ENCODE measurements around the gene OTP. TPM values are rescaled to one million over a fixed set of nuclear protein-coding genes. Genes with fewer than 3 reads are reported as not detected.

The OTP gene
- total and polyA plus RNA-seq, 2 experiments from 2014 or later = not detected

DNA sequence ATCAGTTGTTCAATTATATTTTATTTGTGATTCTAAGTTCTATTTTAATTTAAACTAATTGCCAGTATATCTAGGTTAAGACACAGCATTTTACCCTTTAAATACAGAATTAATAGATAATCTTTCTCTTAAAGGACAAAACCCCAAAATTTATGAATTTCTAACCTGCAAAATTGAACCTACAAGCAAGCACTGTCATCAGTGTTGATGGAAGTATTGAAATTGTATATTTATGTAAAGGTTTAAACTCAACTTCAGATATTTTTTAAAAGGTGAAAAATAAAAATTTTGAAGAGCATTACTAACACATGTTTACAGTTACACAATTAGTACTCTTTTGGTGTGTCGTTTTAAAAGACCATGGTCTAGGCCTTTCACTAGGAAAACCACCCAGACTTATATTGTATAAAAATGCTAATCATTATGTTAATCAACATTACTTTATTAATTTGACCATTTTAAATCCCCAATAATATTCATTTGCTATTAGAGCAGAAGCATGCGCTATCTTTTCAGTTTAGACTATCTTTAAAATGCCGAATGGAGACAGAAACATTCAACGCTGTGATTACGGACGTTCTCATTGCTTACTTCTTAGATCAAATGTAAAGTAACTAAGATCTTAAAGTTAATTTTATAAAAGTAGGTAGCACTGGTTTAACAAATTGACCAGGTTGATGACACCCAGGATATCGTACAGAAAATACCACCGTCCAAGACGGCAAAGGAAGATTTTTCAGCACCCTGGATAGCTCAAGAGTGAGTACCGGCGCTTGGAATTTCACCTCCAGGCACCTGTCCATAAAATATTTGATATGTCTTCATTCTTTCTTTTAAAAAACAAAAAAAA, 3.2 kb downstream of the OTP start:
- no peaks in the 10 kb centered on the region for H3K36me3 ChIP-seq
- no peak overlapping the region for H3K4me3 ChIP-seq
- TF ChIP-seq, protein P1, sequence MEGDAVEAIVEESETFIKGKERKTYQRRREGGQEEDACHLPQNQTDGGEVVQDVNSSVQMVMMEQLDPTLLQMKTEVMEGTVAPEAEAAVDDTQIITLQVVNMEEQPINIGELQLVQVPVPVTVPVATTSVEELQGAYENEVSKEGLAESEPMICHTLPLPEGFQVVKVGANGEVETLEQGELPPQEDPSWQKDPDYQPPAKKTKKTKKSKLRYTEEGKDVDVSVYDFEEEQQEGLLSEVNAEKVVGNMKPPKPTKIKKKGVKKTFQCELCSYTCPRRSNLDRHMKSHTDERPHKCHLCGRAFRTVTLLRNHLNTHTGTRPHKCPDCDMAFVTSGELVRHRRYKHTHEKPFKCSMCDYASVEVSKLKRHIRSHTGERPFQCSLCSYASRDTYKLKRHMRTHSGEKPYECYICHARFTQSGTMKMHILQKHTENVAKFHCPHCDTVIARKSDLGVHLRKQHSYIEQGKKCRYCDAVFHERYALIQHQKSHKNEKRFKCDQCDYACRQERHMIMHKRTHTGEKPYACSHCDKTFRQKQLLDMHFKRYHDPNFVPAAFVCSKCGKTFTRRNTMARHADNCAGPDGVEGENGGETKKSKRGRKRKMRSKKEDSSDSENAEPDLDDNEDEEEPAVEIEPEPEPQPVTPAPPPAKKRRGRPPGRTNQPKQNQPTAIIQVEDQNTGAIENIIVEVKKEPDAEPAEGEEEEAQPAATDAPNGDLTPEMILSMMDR (IDR thresholded peaks at IDR 0.05; ENCODE audit: low read depth, low read length) = no peak
- DNase-seq (ENCODE audit: low read depth in 1 of 2, low spot score in 1 of 2) = peak in 1 of 2 donors; percentile 69
- peaks cover 8% of the 10 kb centered on the region for H3K4me1 ChIP-seq (ENCODE audit: low read depth)
- H3K9me3 ChIP-seq (ENCODE audit: low read depth) = no peaks in the 10 kb centered on the region
- no peak overlapping the region for H3K27ac ChIP-seq
- H3K27me3 ChIP-seq = peaks cover 100% of the 10 kb centered on the region

DNA sequence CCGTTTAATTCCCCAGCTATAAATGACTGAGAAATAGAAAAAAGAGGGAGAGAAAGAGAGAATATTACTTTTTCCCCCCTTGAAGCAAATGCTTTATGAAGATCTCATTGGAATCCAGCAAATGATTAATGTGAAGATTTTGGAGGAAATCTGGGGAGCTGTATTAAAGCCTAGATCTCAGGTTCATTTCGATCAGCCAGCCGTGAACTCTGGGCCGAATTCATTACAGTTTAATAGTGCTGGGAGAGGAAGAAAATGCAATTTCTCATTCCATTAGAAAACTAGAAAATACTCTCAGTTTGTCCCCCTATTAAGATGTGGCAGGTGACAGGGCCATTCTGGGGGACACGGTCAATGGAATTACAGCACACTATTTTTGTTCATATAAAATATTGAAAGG, 4.8 kb downstream of the OTP start:
- Histone ChIP-seq H3K4me3 (no peak overlapping the region), H3K9me3 (ENCODE audit: low read depth) (no peaks in the 10 kb centered on the region), H3K4me1 (ENCODE audit: low read depth) (peaks cover 8% of the 10 kb centered on the region), H3K36me3 (no peaks in the 10 kb centered on the region), H3K27ac (no peak overlapping the region), H3K27me3 (peaks cover 100% of the 10 kb centered on the region)
- TF ChIP-seq, protein P1 (IDR thresholded peaks at IDR 0.05; ENCODE audit: low read depth, low read length) = no peak
- no peak for DNase-seq (ENCODE audit: low read depth in 1 of 2, low spot score in 1 of 2)

DNA sequence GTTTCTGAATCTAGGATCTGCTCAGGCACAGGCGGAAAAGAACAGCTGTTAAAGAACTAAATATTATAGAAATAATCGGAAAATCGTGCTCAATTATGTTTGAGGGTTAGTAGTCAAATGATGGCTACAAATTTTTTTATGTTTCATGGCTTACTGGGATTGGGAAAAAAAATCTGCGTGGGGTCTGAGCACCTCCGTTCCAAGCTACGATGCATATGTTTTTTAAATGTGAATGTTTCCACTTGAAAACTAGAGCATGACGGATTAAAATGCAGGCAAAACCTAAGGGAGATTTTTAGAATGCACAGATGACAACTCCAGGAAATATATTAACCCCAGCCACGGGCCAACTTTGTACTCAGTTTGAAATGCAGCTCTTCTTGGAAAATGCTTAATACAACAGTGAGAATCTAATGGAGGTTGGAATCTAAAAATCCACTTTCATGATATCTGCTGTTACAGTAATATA, 5.3 kb downstream of the OTP start:
- DNase-seq (ENCODE audit: low read depth in 1 of 2, low spot score in 1 of 2) = no peak
- H3K27ac ChIP-seq = no peak overlapping the region
- TF ChIP-seq, protein P1 (IDR thresholded peaks at IDR 0.05; ENCODE audit: low read depth, low read length) = no peak
- peaks cover 100% of the 10 kb centered on the region for H3K27me3 ChIP-seq
- H3K4me3 ChIP-seq = no peak overlapping the region
- no peaks in the 10 kb centered on the region for H3K36me3 ChIP-seq
- H3K4me1 ChIP-seq (ENCODE audit: low read depth) = peaks cover 4% of the 10 kb centered on the region
- no peaks in the 10 kb centered on the region for H3K9me3 ChIP-seq (ENCODE audit: low read depth)

DNA sequence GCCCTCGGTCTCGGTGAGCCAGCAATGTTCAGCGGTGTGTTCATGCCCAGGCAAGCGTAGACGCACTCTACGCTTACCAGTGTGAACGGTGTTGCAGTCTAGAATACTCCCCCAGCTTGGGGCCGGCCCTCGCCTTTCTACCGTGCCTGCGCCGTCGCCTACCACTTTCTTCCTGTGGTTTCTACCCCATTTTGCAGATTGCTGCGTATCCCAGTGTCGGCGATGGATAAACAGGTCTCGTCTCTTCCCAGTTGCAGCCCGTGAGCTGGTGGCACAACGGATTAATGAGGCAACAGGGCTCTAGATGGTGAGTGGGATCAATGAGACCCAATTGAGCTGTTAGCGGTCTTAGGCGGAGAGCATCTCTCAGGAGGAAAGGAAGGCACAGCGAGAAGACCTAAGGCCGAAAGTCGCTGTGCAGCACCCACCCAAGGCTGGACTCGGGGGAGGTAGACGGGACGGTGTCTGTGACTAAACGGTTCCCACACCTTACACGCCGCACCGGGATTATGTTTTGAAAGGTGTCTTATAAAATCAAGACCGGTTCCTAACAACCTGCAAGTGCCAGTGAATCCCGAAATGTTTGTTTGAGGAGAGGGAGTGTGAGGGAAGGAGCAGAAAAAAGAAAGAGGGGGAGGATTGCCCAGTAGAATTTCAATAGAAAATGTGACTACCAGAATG, 5.8 kb downstream of the OTP start:
- H3K36me3 ChIP-seq = no peaks in the 10 kb centered on the region
- no peak overlapping the region for H3K4me3 ChIP-seq
- DNase-seq (ENCODE audit: low read depth in 1 of 2, low spot score in 1 of 2) = no peak
- no peak overlapping the region for H3K27ac ChIP-seq
- peaks cover 100% of the 10 kb centered on the region for H3K27me3 ChIP-seq
- H3K9me3 ChIP-seq (ENCODE audit: low read depth) = no peaks in the 10 kb centered on the region
- TF ChIP-seq, protein P1 (IDR thresholded peaks at IDR 0.05; ENCODE audit: low read depth, low read length) = no peak
- peaks cover 4% of the 10 kb centered on the region for H3K4me1 ChIP-seq (ENCODE audit: low read depth)

DNA sequence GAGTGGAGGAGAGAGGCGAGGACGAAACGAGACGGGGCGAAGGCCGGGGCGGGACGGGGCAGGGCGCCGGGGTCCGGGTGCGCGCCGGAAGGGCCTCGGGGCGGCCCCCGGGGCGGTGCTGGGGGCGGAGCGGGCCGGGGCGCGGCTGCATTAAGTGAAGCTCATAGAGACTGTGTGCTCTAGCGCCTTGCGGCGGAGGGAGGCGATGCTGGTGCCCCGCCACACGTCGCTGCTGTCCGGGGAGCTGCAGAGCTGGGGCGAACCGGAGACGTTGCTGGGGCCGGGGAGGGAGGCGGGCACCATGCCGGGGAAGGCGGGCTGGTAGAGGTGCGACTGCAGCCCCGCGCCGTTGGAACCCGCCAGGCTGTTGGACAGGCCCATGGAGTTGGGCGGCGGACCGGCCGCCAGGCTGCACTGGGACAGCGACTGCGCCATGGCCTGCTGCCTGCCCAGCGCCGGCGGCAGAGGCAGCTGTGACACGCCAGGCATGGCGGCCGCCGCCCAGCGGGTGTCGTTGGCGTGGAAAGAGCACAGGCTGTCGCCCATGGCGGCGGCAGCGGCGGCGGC, 8.3 kb downstream of the OTP start:
- peaks cover 100% of the 10 kb centered on the region for H3K27me3 ChIP-seq
- H3K9me3 ChIP-seq (ENCODE audit: low read depth) = no peaks in the 10 kb centered on the region
- H3K27ac ChIP-seq = no peak overlapping the region
- no peaks in the 10 kb centered on the region for H3K36me3 ChIP-seq
- DNase-seq (ENCODE audit: low read depth in 1 of 2, low spot score in 1 of 2) = peak in 1 of 2 donors; percentile 75
- peak overlapping the region; percentile 35 for H3K4me3 ChIP-seq
- H3K4me1 ChIP-seq (ENCODE audit: low read depth) = peaks cover 4% of the 10 kb centered on the region
- TF ChIP-seq, protein P1 (IDR thresholded peaks at IDR 0.05; ENCODE audit: low read depth, low read length) = no peak
